Midbrain (tissue), 1 donor: ENCODE data around the gene USPL1.
A peak's percentile ranks its signal among the peaks of the same experiment; 100 is the strongest.
"Not testable (repeated sequence)": the region's sequence is repeated elsewhere in the genome, so short reads cannot be mapped to it uniquely, and the experiment has no call there.

Source experiments
- DNase-seq: peaks from one replicate; lab custom pipeline; 2025; lab: John Stamatoyannopoulos, UW

Gene USPL1

DNA sequence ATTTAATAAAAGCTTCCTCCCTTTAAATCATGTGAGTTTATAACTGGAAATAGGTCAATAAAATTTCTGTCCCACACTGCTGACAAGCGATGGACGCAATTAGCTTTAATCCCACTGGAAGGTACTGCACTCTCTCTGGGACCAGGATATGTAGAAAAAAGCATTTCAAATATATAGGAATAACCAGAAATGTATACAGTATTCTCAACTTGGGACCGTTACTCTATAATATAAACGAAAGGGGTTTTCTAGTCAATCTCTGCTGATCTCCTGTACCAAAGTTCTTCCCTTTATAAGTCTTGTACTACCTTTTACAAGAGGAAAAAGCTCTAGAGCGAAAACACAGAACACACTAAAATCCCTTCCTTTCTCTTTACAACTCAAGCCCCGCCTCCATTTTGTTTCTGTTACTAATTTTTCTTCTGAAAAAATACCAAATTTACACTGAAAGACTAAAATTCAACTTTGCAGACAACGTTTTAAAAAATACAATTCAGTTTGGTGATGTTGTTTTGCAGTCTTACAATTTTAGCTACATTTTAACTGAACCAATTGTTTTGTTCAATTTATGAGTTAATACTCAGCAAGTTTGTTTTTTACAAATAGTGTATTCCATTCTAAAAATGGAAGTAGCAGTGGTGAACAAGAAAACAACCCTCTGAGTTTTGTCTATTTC, 1.7 kb upstream of the USPL1 start:
- DNase-seq = peak; percentile 66

- peak; percentile 88 for DNase-seq
Observed at GRCh38 chr13:30616927-30617314, 799 bp upstream of the USPL1 start.

DNA sequence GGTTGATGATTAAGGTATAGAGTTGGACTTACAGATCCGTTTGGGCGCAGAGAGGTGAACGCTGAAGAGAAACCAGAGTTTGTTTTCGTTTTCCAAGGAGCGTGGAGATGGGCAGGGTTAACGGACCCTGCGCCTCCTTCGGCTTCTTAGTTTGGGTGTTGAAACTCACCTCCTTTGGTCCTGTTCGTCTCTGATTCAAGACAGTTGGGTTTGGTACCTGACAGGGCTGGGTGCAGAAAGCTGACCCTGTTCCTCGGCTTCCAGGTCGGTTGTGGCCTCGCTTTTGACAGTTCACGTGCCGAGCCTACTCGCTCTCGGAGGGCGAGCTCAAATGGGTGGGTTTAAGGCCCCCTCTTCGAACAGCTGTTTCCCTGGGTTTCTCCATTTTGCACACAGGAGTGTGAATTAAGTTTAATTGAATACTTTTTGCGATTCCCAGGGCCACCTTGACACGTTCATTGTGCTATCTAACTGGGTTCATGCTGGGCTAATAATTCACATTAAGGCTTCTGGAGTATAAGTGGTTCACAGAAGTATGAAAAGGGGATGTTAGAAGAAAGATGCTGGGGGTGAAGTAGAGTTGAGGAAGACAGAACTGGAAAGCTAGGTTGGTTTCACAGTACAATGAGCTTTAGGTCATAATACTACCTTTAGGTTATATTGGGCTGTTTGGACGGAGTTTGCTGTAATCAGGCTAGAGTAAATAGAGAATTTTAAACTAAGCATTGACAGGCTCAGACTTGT, 638 bp downstream of the USPL1 start:
- peak; percentile 27 for DNase-seq

GRCh38 chr13:30618930-30619279, 1.2 kb downstream of the USPL1 start:
- no peak for DNase-seq

GRCh38 chr13:30619731-30620130, 2.0 kb downstream of the USPL1 start:
- DNase-seq = no peak

- DNase-seq = no peak
Observed at GRCh38 chr13:30620941-30621340, 3.2 kb downstream of the USPL1 start.

DNA sequence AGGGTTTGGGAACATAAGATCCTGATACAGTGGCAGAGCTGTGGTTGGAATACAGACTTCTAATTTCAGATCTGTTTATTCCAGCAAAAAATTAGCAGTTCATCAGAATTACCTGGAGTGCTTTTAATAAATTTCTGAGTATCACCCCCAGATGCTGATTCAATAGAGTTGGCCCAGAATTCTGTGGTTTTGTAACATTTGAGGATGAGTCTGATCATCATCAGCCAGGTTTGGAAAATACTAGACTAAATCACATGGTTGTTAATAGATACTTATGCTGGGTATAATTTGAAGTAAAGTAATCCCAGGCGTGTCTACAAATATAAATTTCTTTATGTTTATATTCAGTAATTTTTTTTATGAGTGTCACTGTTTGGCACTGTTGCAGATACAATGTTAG, 4.8 kb downstream of the USPL1 start:
- no peak for DNase-seq

- DNase-seq = no peak
Observed at GRCh38 chr13:30623392-30623791, 5.7 kb downstream of the USPL1 start.

DNA sequence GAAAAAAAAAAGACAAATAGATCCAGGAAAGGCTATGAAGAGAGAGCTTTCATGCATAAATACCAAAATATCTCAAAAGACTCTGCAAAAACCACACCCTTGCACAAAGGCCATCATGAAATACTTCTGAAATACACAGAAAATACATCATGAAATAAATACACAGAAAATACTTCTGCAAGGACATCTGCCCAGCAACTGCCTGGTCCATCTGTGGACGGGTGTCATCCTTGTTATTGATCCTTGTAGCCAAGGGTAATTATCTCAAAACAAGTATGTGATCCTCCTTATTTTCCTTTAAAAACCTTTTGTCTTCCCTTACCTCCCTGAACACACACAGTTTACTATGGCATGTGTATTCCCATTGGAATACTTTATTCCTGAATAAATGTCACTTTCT, 6.9 kb downstream of the USPL1 start:
- DNase-seq = no peak

GRCh38 chr13:30629527-30629926, 11.8 kb downstream of the USPL1 start:
- DNase-seq = no peak

DNA sequence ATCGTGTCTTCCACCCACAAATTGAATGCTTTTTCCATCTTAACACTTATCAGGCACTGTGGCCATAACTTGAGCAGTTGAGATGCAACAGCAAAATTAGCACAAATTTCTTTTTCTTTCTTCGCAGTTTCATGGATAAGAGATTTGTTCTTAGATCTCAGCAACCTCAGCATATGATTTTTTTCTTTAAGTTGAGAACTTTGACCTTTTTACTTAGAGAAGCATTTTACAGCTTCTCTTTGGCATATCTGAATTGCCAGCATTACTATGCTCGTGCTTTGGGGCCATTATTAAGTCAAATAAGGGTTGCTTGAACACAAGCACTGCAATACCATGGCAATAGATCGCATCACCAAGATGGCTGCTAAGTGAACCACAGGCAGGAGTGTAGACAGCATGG, 16.1 kb downstream of the USPL1 start:
- DNase-seq = no peak

GRCh38 chr13:30634838-30635237, 17.1 kb downstream of the USPL1 start:
- DNase-seq = no peak

GRCh38 chr13:30638301-30638700, 20.6 kb downstream of the USPL1 start:
- DNase-seq = no peak

GRCh38 chr13:30639671-30640070, 22.0 kb downstream of the USPL1 start:
- DNase-seq = no peak

- DNase-seq = not testable (repeated sequence)
Observed at GRCh38 chr13:30641173-30641572, 23.5 kb downstream of the USPL1 start.

- DNase-seq = no peak
Observed at GRCh38 chr13:30645629-30646028, 27.9 kb downstream of the USPL1 start.

GRCh38 chr13:30647420-30647819, 29.7 kb downstream of the USPL1 start:
- DNase-seq = no peak

DNA sequence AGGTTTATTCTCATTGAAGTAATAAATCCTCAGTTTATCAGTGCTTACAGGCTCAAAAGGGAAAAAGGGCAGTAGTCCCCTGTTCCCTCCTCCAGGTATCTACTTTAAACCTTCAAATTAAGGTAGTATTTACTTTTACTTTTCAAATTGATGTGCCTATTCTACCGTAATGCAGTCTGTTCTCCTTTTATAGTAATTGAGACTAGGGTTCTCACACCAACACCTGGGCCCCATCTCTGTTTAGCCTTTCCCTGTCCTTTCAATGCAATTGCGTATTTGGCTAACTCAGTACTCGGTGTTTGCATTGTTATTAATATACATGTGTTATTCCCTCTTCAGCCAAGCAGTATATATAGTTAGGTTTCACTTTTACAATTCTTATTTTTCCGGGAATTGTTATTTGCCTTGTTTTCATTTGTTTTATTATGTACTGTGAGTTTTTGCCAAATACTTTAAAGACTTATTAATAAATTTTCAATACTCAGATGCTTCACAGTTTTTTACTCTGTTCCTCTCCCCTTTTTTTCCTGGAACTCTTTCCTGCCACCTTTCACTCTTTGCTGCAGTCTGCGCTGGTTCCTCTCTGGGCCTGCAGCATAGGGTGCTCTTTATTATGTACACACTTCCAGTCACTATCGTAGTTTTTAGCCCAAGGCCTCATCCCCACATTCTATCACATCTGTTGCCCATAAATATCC, 30.3 kb downstream of the USPL1 start:
- DNase-seq = no peak

- DNase-seq = no peak
Observed at GRCh38 chr13:30648522-30649012, 30.8 kb downstream of the USPL1 start.

DNA sequence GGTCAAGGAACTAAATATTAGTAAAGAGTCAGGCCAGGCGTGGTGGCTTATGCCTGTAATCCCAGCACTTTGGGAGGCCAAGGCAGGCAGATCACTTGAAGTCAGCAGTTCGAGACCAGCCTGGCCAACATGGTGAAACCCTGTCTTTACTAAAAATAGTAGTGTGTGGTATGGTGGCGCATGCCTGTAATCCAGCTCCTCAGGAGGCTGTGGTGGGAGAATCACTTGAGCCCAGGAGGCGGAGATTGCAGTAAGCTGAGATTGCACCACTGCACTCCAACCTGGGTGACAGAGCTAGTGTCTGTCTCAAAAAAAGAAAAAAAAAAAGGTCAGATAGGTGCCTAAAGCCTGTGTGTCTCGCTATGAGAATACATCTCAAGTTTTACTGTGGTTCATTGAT, 33.9 kb downstream of the USPL1 start:
- DNase-seq = not testable (repeated sequence)

- DNase-seq = no peak
Observed at GRCh38 chr13:30652746-30653386, 35.1 kb downstream of the USPL1 start.

DNA sequence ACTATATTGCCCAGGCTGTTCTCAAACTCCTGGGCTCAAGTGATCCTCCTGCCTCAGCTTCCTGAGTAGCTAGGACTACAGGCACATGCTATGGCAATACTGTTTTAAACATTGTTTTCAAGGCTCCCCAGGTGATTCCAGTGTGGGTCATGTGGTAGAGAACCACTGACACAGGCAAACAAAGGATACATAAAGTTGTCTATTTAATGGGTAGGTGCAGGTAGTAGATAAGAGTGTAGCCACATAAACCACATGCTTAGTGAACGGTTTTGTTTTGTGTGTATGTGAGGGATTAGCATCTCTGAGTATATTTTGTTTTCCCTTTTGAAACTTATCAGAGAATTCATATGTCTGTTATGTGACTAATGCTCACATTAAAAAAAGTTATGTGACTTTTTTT, 36.7 kb downstream of the USPL1 start:
- DNase-seq = no peak

DNA sequence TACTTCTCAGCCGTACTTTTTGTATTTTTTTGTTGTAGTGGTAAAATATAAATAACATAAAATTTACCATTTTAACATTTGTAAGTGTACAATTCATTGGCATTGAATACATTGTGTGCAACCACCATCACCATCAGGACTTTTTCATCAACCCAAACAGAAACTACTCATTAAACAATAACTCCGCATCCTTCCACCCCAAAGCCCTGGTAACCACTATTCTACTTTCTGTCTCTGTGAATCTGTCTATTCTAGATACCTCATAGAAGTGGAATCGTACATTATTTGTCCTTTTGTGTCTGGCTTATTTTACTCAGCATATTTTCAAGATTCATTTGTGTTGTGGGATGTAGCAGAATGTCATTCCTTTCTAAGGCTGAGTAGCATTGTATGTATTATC, 38.5 kb downstream of the USPL1 start:
- DNase-seq = no peak
